Mammary epithelial cell (primary cell): ENCODE data around the gene MZT2A.

Source experiments
- EZH2 ChIP-seq: IDR thresholded peaks from 2 replicates; pipeline ENCODE4 v1.6.1; 2012; ENCODE audit warnings: low read length, inconsistent platforms, borderline replicate concordance
- TF ChIP-seq, protein P1 (sequence below), 2 donors: IDR thresholded peaks in 1 of 2; conservative IDR thresholded peaks in 1 of 2; 2 replicates each; pipeline ENCODE4 v1.5.1; 2011 to 2012; ENCODE audit warnings: inconsistent platforms in 2 of 2, low read length in 2 of 2, mild to moderate bottlenecking in 2 of 2, control low read depth in 1 of 2, low read depth in 1 of 2; ENCODE audit not compliant: insufficient read depth in 1 of 2; ENCODE audit errors: extremely low read depth in 1 of 2

DNA sequence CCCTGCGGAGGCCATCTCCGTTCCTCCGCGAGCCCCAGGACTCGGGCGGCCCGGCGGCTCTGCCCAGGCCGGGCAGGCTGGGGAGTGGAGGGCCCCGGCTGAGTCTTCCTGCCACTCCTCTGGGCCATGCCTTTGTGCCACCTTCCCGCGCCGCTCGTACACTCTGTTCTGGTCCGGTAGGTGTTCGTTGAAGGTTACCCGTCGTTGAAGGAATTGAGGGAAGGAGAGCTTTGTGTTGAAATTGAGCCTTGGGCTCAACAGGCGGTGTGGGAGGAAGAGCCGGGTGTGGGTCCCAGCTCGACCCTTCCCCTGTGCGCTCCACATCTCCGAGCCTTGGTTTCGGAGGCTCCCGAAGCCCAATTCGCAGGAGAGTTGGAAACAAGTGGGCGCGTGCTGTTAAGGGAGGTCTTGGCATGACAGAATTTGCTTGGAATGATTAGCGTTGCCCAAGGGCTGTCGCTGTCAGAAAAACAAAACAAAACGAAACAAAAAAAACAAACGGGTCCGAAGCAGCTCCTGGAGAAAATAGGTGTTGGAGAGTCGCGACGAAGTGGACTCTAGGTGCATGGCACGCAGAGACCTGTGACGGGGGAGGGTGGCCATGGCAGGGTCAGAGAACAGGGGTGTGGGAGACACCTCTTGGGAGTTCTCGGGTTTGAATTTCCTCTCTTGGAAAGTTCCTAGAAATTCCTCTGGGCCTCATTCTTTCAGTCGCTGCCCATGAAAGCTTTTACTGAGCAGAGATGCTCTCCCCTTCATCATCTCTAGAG is 1.2 kb upstream of the MZT2A start:
- TF ChIP-seq, protein P1, sequence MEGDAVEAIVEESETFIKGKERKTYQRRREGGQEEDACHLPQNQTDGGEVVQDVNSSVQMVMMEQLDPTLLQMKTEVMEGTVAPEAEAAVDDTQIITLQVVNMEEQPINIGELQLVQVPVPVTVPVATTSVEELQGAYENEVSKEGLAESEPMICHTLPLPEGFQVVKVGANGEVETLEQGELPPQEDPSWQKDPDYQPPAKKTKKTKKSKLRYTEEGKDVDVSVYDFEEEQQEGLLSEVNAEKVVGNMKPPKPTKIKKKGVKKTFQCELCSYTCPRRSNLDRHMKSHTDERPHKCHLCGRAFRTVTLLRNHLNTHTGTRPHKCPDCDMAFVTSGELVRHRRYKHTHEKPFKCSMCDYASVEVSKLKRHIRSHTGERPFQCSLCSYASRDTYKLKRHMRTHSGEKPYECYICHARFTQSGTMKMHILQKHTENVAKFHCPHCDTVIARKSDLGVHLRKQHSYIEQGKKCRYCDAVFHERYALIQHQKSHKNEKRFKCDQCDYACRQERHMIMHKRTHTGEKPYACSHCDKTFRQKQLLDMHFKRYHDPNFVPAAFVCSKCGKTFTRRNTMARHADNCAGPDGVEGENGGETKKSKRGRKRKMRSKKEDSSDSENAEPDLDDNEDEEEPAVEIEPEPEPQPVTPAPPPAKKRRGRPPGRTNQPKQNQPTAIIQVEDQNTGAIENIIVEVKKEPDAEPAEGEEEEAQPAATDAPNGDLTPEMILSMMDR (conservative IDR thresholded peaks at IDR 0.05 in 1 of 2, IDR thresholded peaks at IDR 0.05 in 1 of 2; ENCODE audit: extremely low read depth in 1 of 2, insufficient read depth in 1 of 2, low read depth in 1 of 2, low read length in 2 of 2) = no peak
- no peak for TF ChIP-seq EZH2
